ENCODE measurements around the gene HMCN1.

Gene HMCN1

DNA sequence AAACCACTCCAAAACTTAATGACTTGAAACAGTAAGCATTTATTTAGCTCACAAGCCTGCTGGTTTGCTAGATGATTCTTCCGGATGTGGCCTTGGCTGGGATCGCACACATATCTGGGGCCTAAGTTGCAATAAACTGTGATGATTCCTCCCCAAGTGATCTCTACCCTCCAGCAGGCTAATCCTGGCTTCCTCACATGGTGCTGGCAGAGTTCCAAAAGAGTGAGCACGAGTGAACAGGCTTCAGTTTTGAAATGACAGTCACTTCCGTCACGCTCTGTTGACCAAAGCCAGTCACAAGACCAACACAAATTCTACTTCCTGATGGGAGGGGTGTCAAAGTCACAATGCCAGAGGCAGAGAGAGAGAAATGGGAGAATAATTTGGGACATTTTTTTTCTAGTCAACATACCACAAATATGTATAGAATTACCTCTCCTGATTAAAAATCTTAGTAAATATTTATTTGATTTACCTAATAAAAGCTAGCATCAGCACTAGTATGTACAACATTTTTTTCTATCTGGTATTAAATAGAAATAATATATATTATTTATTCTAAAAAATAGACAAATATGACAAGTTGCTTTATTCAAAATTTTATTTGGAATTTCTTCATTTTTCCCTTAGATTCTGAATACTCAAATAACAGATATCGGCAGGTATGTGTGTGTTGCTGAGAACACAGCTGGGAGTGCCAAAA, 348.2 kb downstream of the HMCN1 start:
- no peak for TF ChIP-seq CTCF (IDR thresholded peaks at IDR 0.05)

DNA sequence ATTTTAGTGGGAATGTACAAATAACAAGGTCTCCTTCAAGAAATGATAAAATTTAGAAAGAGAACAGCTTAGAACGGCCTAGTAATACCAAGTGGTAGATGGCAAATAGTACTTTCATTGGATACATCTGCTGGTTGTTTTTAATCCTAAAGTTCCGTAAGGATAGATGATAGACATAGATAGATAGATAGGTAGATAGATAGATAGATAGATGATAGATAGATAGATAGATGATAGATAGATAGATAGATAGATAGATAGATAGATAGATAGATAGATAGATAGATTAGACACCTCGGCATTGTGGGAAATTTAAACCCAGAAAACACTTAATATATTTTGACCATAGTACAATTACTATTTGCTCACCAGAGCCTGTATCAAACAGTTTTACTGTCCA, 352.4 kb downstream of the HMCN1 start:
- no peak for TF ChIP-seq CTCF (IDR thresholded peaks at IDR 0.05)

DNA sequence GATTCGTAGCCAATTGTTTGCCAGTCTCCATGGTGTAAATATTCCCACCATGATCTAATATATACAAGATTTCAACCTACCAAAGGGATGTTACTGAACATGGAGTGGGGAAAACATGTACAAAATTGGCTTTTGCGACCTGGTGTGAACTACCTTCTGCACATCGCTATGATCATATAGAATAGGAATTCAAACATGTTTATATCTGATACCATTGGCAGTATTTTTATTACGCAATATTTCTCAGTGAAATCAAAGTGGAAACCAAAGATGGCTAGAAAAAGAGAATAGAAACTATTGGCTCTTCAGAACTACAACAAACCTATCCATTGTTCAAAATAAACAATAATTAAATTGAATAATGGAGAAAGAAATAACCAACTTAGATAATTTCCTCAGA, 355.7 kb downstream of the HMCN1 start:
- TF ChIP-seq CTCF (IDR thresholded peaks at IDR 0.05) = no peak

DNA sequence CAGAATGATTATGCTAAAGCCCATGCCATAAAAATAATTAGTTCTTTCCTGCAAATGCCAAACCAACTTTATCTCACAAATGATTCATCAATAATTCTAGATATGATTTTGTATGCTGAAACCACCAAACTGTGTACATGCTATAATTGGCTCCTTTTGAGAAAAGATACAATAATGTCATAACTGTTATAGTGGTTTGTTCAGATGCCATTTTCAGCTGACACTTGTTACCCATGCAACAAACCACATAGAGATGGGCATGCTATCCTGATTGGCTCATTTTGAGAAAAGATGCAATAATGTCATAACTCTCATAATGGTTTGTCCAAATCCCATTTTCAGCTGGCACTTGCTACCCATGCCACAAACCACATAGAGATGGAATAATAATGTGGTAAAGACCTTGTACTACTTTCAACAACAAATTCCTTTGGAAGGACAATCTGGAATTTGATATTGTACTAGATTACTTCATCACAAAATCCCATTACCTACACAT, 357.1 kb downstream of the HMCN1 start:
- no peak for TF ChIP-seq CTCF (IDR thresholded peaks at IDR 0.05)

DNA sequence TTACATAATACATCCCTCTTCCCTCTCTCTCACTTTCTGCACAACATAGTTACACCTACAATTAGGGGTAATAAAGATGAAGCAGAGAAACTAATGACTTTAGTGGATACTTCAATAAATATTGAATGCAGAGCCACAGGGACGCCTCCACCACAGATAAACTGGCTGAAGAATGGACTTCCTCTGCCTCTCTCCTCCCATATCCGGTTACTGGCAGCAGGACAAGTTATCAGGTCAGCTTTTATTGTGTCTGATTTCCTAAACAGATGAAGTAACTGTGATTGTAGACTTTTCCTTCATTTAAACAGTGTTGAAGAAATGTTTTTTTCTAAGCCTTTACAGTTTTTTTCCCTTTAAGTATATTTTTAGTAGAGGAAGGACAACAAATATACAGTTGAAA, 359.2 kb downstream of the HMCN1 start:
- TF ChIP-seq CTCF (IDR thresholded peaks at IDR 0.05) = no peak

GRCh38 chr1:186094172-186094571, 360.0 kb downstream of the HMCN1 start:
- TF ChIP-seq CTCF (IDR thresholded peaks at IDR 0.05) = no peak

DNA sequence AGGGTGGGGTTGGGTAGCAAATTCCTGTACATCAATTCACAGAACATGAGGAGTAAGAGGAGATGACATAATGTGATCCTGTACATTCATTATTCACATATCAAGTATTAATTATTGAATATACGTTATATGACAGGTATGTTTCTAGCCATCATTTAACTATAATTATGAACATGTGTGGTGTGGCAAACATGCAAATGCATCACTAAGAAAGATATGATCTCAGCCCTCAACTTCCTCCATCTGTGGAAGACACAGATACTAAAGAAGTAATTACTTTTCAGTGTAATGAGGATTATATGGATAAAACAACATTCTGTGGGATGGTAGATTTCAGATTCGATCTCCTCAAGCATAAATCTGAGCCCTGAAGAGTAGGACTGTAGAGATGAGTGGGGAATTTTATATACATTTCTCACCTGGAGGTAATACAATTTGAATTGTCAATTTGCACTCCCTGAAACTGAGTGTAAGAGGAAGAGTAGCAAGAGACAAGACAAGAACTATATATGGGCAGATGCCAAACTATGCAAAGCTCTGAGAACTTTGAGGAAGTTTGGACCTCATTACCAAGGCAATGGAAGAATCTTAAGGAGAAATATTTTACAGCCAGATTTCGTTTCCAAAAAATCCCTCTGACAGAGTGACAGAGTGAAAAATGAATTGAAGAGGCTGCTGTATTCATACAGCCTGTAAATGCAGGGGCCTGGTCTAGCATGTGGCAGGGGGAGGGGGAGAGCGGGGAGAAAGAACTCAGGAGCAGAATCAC, 365.3 kb downstream of the HMCN1 start:
- TF ChIP-seq CTCF (IDR thresholded peaks at IDR 0.05) = no peak
